Measurements from ENCODE around the gene ERP27. TPM values are rescaled to one million over a fixed set of nuclear protein-coding genes. Genes with fewer than 3 reads are reported as not detected.

The ERP27 gene
- total and polyA plus RNA-seq, 2 of the 8 experiments (the other 6 are each of a cell fraction or from before 2014, with no cell fraction given) = not detected

GRCh38 chr12:14984766-14985285 lies 46.5 kb upstream of the ERP27 start:
- Histone ChIP-seq H3K9me3 (ENCODE audit: insufficient read depth in 2 of 2, low read depth in 1 of 2, low read length in 1 of 2) (no peaks in the 10 kb centered on the region), H3K36me3 (ENCODE audit: control insufficient read depth in 2 of 4, insufficient read depth in 4 of 4, low read length in 3 of 4) (no peaks in the 10 kb centered on the region), H2BK120ac (replicated peaks; ENCODE audit: low read depth, low read length) (no peak overlapping the region), H3K79me1 (ENCODE audit: low read depth, low read length) (no peaks in the 10 kb centered on the region), H3K4me1 (replicated peaks in 1 of 4; ENCODE audit: control insufficient read depth in 3 of 4, insufficient read depth in 4 of 4, low read length in 3 of 4) (no peaks in the 10 kb centered on the region), H3K56ac (replicated peaks; ENCODE audit: insufficient read length, low read depth, low read length) (no peak overlapping the region), H3K14ac (ENCODE audit: insufficient read length) (no peak overlapping the region), H2BK15ac (ENCODE audit: low read length) (no peak overlapping the region), H2BK12ac (ENCODE audit: low read depth, low read length) (no peak overlapping the region), H3K23ac (ENCODE audit: insufficient read length) (no peak overlapping the region), H3K27me3 (replicated peaks in 1 of 4; ENCODE audit: control insufficient read depth in 3 of 4, extremely low read depth in 1 of 4, insufficient read depth in 3 of 4, low read length in 3 of 4) (no peaks in the 10 kb centered on the region), H2BK5ac (ENCODE audit: low read depth, low read length) (no peak overlapping the region), H2BK20ac (ENCODE audit: low read length) (no peak overlapping the region), H3K4ac (replicated peaks; ENCODE audit: insufficient read length, low read depth, low read length) (no peak overlapping the region), H3K79me2 (ENCODE audit: control insufficient read depth in 1 of 2, insufficient read depth in 2 of 2, low read length in 2 of 2) (no peaks in the 10 kb centered on the region), H2AK5ac (ENCODE audit: low read depth, low read length) (no peak overlapping the region), H4K5ac (ENCODE audit: insufficient read length, low read depth, low read length) (no peak overlapping the region), H4K91ac (replicated peaks; ENCODE audit: insufficient read length, low read length) (no peak overlapping the region), H3K27ac (ENCODE audit: low read depth, low read length) (no peak overlapping the region), H3K23me2 (ENCODE audit: low read depth, low read length) (no peaks in the 10 kb centered on the region), H3K18ac (ENCODE audit: extremely low read depth, low read length) (no peak overlapping the region), H3K9ac (replicated peaks in 1 of 4; ENCODE audit: extremely low read depth in 1 of 4, low read depth in 3 of 4, low read length in 3 of 4) (no peak overlapping the region), H4K8ac (ENCODE audit: extremely low read depth, insufficient read depth, low read length) (no peak overlapping the region), H4K20me1 (replicated peaks in 1 of 2; ENCODE audit: control insufficient read depth in 1 of 2, insufficient read depth in 2 of 2, low read length in 2 of 2) (no peaks in the 10 kb centered on the region), H2AFZ (ENCODE audit: low read length) (no peak overlapping the region), H3K4me3 (ENCODE audit: extremely low read depth in 1 of 4, insufficient read depth in 2 of 4, low read depth in 3 of 4, low read length in 4 of 4) (no peak overlapping the region), H3K4me2 (ENCODE audit: insufficient read depth in 1 of 2, low read depth in 2 of 2, low read length in 2 of 2) (no peak overlapping the region)
- DNase-seq (ENCODE audit: low read depth in 1 of 2, low spot score in 2 of 2) = no peak
- FAIRE-seq = no peak
- no peak for TF ChIP-seq SP2 (IDR thresholded peaks at IDR 0.05; ENCODE audit: low read length)
- ChIA-PET POLR2A (ENCODE audit: partially characterized antibody) (no interaction called here), CTCF (ENCODE audit: partially characterized antibody) (interaction anchor here (1.0 to 2.1 kb wide), 2 partner anchors 11 to 44 kb away, joined by 3 to 9 read pairs; no protein-coding TSS in a partner anchor)
- WGBS, 2 experiments (ENCODE audit: extremely low coverage in 1 of 2, insufficient coverage in 1 of 2, insufficient read length in 1 of 2, insufficient replicate concordance in 2 of 2, low coverage in 1 of 2, low lambda C conversion rate in 2 of 2, missing lambda C conversion rate in 1 of 2) = 84% methylated on average over 1 of the region's 1 CpG; no CpG with 5 or more reads in 1 of the 2 experiments

Data from H1 (cell line).